RKO (cell line): ENCODE data around the gene RFC5.
A peak's percentile ranks its signal among the peaks of the same experiment; 100 is the strongest.
"Not testable (repeated sequence)": the region's sequence is repeated elsewhere in the genome, so short reads cannot be mapped to it uniquely, and the experiment has no call there.

ENCODE experiments used
- DNase-seq: peaks from one replicate; pipeline ENCODE4 v3.0.0-alpha.2; 2016; ENCODE audit warnings: low spot score

The RFC5 gene

GRCh38 chr12:118016424-118017264, at the start of gene RFC5:
Gene RFC5 (plus strand): TSS chr12:118016703. CDS start chr12:118016828, 125 bp downstream.
- DNase-seq = peak; percentile 97

DNA sequence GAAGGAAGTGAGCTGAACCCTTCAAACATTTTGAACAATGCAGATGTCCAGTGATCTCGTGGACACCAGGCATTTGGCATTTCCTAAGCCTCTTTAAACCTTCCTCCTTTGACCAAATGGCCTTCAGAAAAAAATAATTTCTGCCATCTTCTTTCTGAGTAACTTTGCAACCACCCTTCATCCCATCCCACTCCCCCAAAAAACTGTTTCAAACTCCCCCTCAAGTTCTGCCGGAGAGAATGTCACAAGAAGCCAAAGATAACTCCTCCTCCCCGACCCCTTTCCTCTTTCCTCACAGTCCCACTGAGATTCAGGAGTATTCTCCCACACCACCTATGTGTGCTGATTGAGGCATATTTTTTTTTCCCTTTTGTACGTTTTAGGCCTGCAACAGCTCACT, 49.5 kb upstream of the RFC5 start:
- no peak for DNase-seq

- DNase-seq = no peak
Observed at GRCh38 chr12:117967512-117967911, 49.0 kb upstream of the RFC5 start.

DNA sequence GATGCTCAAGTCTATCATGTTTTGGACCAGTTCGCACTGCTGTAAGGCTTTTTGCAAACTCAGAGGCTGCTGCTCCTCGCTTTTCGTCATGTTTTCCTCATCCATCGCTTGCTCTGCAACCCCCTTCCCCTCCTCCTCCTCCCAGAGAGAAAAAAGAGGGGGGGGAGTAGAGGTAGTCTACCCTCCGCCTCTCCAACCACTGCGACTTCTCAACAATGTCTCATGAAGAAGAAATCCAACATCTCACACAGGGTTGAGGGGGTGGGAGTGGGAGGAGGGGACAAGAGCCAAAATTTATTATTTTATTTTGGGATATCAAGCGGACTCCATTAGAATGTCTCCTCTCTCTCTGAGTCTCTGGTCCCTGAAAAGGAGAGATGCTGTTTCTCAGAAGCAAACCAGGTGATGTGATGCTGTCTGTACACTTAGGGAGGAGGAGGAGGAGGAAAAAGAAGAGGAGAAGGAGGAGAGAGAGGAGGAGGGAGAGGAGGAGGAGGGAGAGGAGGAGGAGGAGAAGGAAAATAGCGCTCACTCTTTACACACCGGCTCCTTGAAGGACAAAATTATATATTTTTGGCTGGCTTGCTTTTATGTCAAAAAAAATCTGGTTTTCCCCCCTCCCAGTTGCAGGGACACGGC, 48.2 kb upstream of the RFC5 start:
- DNase-seq = no peak

DNA sequence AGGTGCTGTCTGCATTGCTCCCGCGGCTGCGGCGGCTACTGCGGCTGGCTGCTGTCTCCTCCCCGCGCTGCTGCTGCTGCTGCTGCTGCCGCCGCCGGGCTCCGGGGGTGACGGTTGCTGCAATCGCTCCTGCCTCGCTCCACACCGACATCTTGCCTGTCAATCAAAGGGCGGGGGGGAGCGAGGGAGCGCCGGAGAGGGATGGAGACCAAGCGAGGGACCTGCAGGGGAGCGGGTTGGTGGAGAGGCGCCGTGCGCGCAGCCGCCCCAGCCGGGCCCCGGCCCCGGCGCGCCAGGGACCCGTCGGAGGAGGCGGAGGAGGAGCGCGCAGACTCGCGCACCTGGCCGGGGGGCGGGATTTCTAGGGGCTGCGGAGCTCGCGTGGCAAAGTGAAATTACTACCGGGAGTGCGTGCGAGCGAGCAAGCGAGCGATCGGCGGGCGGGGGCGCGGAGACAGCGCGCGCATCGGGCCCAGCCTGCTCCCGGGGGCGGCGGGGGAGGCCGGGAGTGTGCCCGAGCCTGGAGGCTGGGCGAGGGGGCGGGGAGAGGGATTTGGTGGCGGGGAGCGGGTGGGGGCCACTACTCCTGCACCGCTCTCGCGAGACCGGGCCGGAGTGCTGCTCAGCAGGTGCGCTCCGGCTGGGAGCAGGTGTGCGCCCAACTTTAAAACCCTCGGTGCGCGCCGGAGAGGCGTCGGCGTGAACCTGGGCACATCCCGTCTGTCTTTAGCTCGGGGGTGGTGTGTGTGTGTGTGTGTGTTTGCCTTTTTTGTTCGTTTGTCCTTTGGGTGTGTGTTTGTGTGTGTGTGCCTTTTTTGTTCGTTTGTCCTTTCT, 47.5 kb upstream of the RFC5 start, which contains the start of gene KSR2:
KSR2 (minus strand) TSS at position 165 of the 834 bp plus-strand sequence. CDS start 735 bp downstream, outside the sequence.
- DNase-seq = peak; percentile 26

GRCh38 chr12:117970334-117970733, 46.2 kb upstream of the RFC5 start:
- DNase-seq = no peak

GRCh38 chr12:117972301-117972700, 44.2 kb upstream of the RFC5 start:
- DNase-seq = no peak

GRCh38 chr12:117975006-117975405, 41.5 kb upstream of the RFC5 start:
- DNase-seq = no peak

DNA sequence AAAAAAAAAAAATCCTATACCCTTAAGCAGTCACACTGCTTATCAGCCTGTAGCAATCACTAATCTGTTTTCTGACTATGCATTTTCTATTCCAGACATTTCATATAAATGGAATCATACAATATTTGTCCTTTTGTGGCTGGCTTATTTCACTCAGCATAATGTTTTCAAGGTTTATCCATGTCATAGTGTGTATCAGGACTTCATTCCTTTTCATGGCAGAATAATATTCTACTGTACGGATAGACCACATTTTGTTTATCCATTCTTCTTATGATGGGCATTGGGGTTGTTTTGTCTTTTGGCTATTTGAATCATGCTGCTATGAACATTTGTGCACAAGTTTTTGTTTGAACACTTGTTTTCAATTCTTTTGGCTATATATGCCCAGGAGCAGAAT, 39.1 kb upstream of the RFC5 start:
- DNase-seq = no peak

DNA sequence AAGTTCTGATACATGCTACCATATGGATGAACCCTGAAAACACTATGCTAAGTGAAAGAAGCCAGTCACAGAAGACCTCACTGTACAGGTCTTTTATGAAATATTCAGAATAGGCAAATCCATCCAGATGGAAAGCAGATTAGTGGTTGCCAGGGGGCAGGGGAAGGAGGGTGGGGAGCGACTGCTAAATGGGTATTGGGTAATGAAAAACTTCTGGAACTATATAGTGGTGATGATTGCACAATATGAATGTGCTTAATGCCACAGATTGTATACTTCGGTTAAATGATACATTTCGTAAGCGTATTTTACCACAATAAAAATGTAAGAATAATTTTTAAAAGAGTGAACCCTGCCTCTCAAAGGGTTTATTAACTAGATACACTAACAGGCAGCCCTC, 35.9 kb upstream of the RFC5 start:
- DNase-seq = no peak

GRCh38 chr12:117981267-117981666, 35.2 kb upstream of the RFC5 start:
- DNase-seq = no peak

GRCh38 chr12:117985182-117985581, 31.3 kb upstream of the RFC5 start:
- no peak for DNase-seq

GRCh38 chr12:117986705-117987469, 29.6 kb upstream of the RFC5 start:
- DNase-seq = peak; percentile 91

DNA sequence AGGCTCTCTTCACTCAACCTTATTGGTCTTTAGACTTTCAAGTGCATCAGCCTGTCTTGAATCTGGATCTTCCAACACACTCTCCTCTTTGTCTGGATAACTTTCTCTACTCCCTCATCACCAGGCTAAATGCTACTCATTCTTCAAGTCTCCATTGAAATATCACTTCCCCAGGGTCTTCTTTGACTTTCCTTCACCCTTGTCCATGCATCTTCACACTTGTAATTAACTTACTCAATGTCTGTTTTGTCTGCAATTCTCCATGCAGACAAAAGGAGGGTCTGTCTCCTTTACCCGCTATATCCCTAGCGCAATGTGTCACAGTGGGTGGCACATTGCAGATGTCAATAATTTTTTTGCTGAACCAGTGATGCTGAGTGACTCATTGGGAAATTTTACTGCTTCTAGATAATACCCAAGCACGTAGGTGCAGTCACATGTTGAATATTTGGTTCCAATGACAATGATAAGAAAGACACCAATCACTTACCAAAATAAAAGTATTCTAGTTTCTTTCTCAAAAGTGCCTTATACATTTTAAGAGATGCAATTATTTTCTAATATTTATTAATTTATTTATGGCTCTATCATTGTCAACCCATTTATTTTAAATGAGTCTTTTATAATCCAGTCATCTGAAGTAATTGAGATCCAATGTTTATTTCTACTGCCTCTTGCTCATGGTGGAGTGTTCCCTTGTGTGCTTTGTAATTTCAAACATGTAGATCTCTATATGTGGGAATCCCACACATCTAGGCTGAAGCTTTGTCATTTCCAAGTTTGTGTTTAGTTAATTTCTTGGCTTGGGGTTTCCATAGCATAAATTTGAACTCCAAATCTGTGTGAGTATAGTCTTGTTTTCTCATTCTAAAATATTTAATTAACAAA, 21.7 kb upstream of the RFC5 start:
- no peak for DNase-seq

DNA sequence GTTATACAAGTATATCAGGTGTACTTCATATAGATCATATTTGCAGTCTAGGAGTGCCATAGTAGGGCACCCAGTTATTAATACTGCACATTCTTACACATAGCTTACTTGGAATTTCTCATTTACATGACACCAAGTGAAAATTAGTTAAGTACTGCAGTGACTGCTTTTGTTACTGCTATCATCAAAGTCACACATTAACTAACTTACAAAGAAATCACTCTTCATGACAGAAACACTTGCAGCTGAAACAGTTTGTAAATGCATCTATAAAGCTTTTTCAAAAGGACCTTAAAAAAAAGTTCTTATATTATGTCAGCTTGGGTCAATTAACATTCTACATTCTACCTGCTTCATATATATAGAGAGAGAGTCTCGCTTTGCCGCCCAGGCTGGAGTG, 17.8 kb upstream of the RFC5 start:
- no peak for DNase-seq

- DNase-seq = not testable (repeated sequence)
Observed at GRCh38 chr12:117999806-118000205, 16.7 kb upstream of the RFC5 start.

DNA sequence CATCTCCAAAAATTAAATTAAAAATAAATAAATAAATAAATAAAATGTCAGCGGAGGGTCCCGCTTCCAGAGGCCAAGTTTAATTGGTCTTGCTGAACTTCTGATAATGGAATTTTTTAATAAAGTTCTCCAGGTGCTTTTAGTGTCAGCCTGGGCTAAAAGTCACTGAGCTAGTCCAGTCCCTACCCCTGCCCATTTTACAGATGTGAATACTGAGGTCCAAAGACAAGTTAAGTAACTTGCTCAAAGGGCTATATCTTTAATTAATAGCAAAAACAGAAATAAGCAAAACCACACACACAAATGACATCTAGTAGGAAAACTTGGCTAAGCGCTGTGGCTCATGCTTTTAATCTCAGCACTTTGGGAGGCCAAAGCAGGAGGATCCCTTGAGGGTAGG, 5.6 kb upstream of the RFC5 start:
- DNase-seq = no peak

DNA sequence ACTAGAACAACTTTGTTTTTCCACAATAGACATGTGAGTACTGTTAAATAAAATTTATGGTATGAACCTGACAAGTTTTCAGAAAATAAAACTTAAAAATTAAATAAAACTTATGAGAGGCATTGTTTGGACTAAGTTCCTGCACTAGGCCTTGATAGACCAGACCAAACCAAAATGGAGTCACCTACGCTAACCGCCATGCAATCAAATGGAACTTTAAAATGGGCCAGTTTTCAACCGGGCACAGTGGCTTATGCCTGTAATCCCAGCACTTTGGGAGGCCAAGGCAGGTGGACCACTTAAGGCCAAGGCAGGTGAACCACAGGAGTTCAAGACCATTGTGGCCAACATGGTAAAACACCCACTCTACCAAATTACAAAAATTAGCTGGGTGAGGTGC, 5.1 kb upstream of the RFC5 start:
- DNase-seq = no peak

- DNase-seq = no peak
Observed at GRCh38 chr12:118011961-118012360, 4.5 kb upstream of the RFC5 start.

- DNase-seq = no peak
Observed at GRCh38 chr12:118013283-118013682, 3.2 kb upstream of the RFC5 start.

- no peak for DNase-seq
Observed at GRCh38 chr12:118015306-118015705, 1.2 kb upstream of the RFC5 start.
